ENCODE data around the gene MT1A.

Gene MT1A

GRCh38 chr16:56647641-56648431 is 9.4 kb downstream of the MT1A start:
- TF ChIP-seq CTCF (IDR thresholded peaks at IDR 0.05; ENCODE audit: low read depth, low read length) (no peak), POLR2A (IDR thresholded peaks at IDR 0.05; ENCODE audit: extremely low read depth, insufficient read length) (no peak), MAX (IDR thresholded peaks at IDR 0.05; ENCODE audit: low read depth, low read length) (no peak), MYC (IDR thresholded peaks at IDR 0.05; ENCODE audit: low read depth, low read length) (no peak)
- H3K4me3 ChIP-seq (ENCODE audit: low read depth, low read length), result no peak overlapping the region
- no peak for DNase-seq (ENCODE audit: low read depth)

GRCh38 chr16:56649271-56649670 is 10.8 kb downstream of the MT1A start:
- DNase-seq (ENCODE audit: low read depth), result no peak
- TF ChIP-seq CTCF (IDR thresholded peaks at IDR 0.05; ENCODE audit: low read depth, low read length), result no peak
- no peak for TF ChIP-seq MYC (IDR thresholded peaks at IDR 0.05; ENCODE audit: low read depth, low read length)
- TF ChIP-seq POLR2A (IDR thresholded peaks at IDR 0.05; ENCODE audit: extremely low read depth, insufficient read length), result no peak
- no peak for TF ChIP-seq MAX (IDR thresholded peaks at IDR 0.05; ENCODE audit: low read depth, low read length)
- no peak overlapping the region for H3K4me3 ChIP-seq (ENCODE audit: low read depth, low read length)

- H3K4me3 ChIP-seq (ENCODE audit: low read depth, low read length), result no peak overlapping the region
- DNase-seq (ENCODE audit: low read depth), result no peak
- TF ChIP-seq CTCF (IDR thresholded peaks at IDR 0.05; ENCODE audit: low read depth, low read length) (no peak), MYC (IDR thresholded peaks at IDR 0.05; ENCODE audit: low read depth, low read length) (no peak), MAX (IDR thresholded peaks at IDR 0.05; ENCODE audit: low read depth, low read length) (no peak), POLR2A (IDR thresholded peaks at IDR 0.05; ENCODE audit: extremely low read depth, insufficient read length) (no peak)
Observed at GRCh38 chr16:56649820-56650219, 11.4 kb downstream of the MT1A start.

- DNase-seq (ENCODE audit: low read depth), result no peak
- no peak within 1 kb of the TSS for H3K4me3 ChIP-seq (ENCODE audit: low read depth, low read length)
- TF ChIP-seq CTCF (IDR thresholded peaks at IDR 0.05; ENCODE audit: low read depth, low read length) (no peak), POLR2A (IDR thresholded peaks at IDR 0.05; ENCODE audit: extremely low read depth, insufficient read length) (no peak)
Observed at GRCh38 chr16:56651586-56651985, 13.1 kb downstream of the MT1A start, which contains the start of gene MT1B. MT1B (plus strand) TSS chr16:56651886; CDS start chr16:56651954, 68 bp downstream.

GRCh38 chr16:56652600-56652999 is 14.1 kb downstream of the MT1A start:
- TF ChIP-seq CTCF (IDR thresholded peaks at IDR 0.05; ENCODE audit: low read depth, low read length) (no peak), MYC (IDR thresholded peaks at IDR 0.05; ENCODE audit: low read depth, low read length) (no peak), MAX (IDR thresholded peaks at IDR 0.05; ENCODE audit: low read depth, low read length) (no peak), POLR2A (IDR thresholded peaks at IDR 0.05; ENCODE audit: extremely low read depth, insufficient read length) (no peak)
- DNase-seq (ENCODE audit: low read depth), result no peak
- H3K4me3 ChIP-seq (ENCODE audit: low read depth, low read length), result no peak overlapping the region
